ENCODE measurements around the gene AGRN. TPM values are rescaled to one million over a fixed set of nuclear protein-coding genes. Genes with fewer than 3 reads are reported as not detected.
"Not testable (repeated sequence)": the region's sequence is repeated elsewhere in the genome, so short reads cannot be mapped to it uniquely, and the experiment has no call there.

The AGRN gene
- polyA plus RNA-seq, 2 donors: 17.0 to 40.6 TPM

GRCh38 chr1:1024771-1025699 lies 5.1 kb downstream of the AGRN start:
- peak overlapping the region; percentile 2 to 17 for H3K4me3 ChIP-seq (ENCODE audit: low read depth in 1 of 2, low read length in 2 of 2)
- H3K27ac ChIP-seq (ENCODE audit: low read depth in 2 of 2, low read length in 1 of 2): peak overlapping the region in 1 of 2 donors; percentile 65
- H3K9me3 ChIP-seq (ENCODE audit: control insufficient read depth in 2 of 2, insufficient read depth in 1 of 2, low read depth in 1 of 2, low read length in 1 of 2): no peaks in the 10 kb centered on the region
- H3K4me1 ChIP-seq (ENCODE audit: control insufficient read depth in 2 of 2, insufficient read depth in 2 of 2, low read length in 1 of 2): peaks cover 9 to 22% of the 10 kb centered on the region in 2 donors
- H3K27me3 ChIP-seq (ENCODE audit: control insufficient read depth in 1 of 2, insufficient read depth in 2 of 2, low read length in 2 of 2): no peaks in the 10 kb centered on the region
- WGBS, 2 donors: 33 to 48% methylated on average over 27 to 31 of the region's 31 CpGs
- peaks cover 0 to 3% of the 10 kb centered on the region in 2 donors for H3K36me3 ChIP-seq (ENCODE audit: control insufficient read depth in 2 of 2, insufficient read depth in 2 of 2, low read length in 1 of 2)

GRCh38 chr1:1025730-1026129 lies 5.8 kb downstream of the AGRN start:
- WGBS, 2 donors: 47 to 62% methylated on average over 10 of the region's 10 CpGs
- Histone ChIP-seq H3K4me1 (ENCODE audit: control insufficient read depth in 2 of 2, insufficient read depth in 2 of 2, low read length in 1 of 2) (peaks cover 7 to 22% of the 10 kb centered on the region in 2 donors), H3K27me3 (ENCODE audit: control insufficient read depth in 1 of 2, insufficient read depth in 2 of 2, low read length in 2 of 2) (no peaks in the 10 kb centered on the region), H3K36me3 (ENCODE audit: control insufficient read depth in 2 of 2, insufficient read depth in 2 of 2, low read length in 1 of 2) (peaks cover 0 to 3% of the 10 kb centered on the region in 2 donors), H3K9me3 (ENCODE audit: control insufficient read depth in 2 of 2, insufficient read depth in 1 of 2, low read depth in 1 of 2, low read length in 1 of 2) (no peaks in the 10 kb centered on the region), H3K4me3 (ENCODE audit: low read depth in 1 of 2, low read length in 2 of 2) (no peak overlapping the region), H3K27ac (ENCODE audit: low read depth in 2 of 2, low read length in 1 of 2) (no peak overlapping the region)

GRCh38 chr1:1026599-1027413 lies 6.9 kb downstream of the AGRN start:
- no peaks in the 10 kb centered on the region for H3K9me3 ChIP-seq (ENCODE audit: control insufficient read depth in 2 of 2, insufficient read depth in 1 of 2, low read depth in 1 of 2, low read length in 1 of 2)
- H3K36me3 ChIP-seq (ENCODE audit: control insufficient read depth in 2 of 2, insufficient read depth in 2 of 2, low read length in 1 of 2): peaks cover 0 to 3% of the 10 kb centered on the region in 2 donors
- no peaks in the 10 kb centered on the region for H3K27me3 ChIP-seq (ENCODE audit: control insufficient read depth in 1 of 2, insufficient read depth in 2 of 2, low read length in 2 of 2)
- H3K27ac ChIP-seq (ENCODE audit: low read depth in 2 of 2, low read length in 1 of 2): no peak overlapping the region
- H3K4me1 ChIP-seq (ENCODE audit: control insufficient read depth in 2 of 2, insufficient read depth in 2 of 2, low read length in 1 of 2): peaks cover under 1 to 15% of the 10 kb centered on the region in 2 donors
- H3K4me3 ChIP-seq (ENCODE audit: low read depth in 1 of 2, low read length in 2 of 2): no peak overlapping the region
- WGBS, 2 donors: 62 to 64% methylated on average over 21 of the region's 21 CpGs

- H3K27me3 ChIP-seq (ENCODE audit: control insufficient read depth in 1 of 2, insufficient read depth in 2 of 2, low read length in 2 of 2): no peaks in the 10 kb centered on the region
- peaks cover 4 to 14% of the 10 kb centered on the region in 2 donors for H3K4me1 ChIP-seq (ENCODE audit: control insufficient read depth in 2 of 2, insufficient read depth in 2 of 2, low read length in 1 of 2)
- H3K27ac ChIP-seq (ENCODE audit: low read depth in 2 of 2, low read length in 1 of 2): no peak overlapping the region
- H3K9me3 ChIP-seq (ENCODE audit: control insufficient read depth in 2 of 2, insufficient read depth in 1 of 2, low read depth in 1 of 2, low read length in 1 of 2): no peaks in the 10 kb centered on the region
- 72 to 80% methylated on average over 17 of the region's 17 CpGs for WGBS, 2 donors
- peaks cover 0 to 3% of the 10 kb centered on the region in 2 donors for H3K36me3 ChIP-seq (ENCODE audit: control insufficient read depth in 2 of 2, insufficient read depth in 2 of 2, low read length in 1 of 2)
- H3K4me3 ChIP-seq (ENCODE audit: low read depth in 1 of 2, low read length in 2 of 2): no peak overlapping the region
Observed at GRCh38 chr1:1027791-1028190, 7.9 kb downstream of the AGRN start.

- not testable (repeated sequence) for H3K4me3 ChIP-seq (ENCODE audit: low read depth in 1 of 2, low read length in 2 of 2); H3K9me3 ChIP-seq (ENCODE audit: control insufficient read depth in 2 of 2, insufficient read depth in 1 of 2, low read depth in 1 of 2, low read length in 1 of 2); H3K36me3 ChIP-seq (ENCODE audit: control insufficient read depth in 2 of 2, insufficient read depth in 2 of 2, low read length in 1 of 2); H3K27me3 ChIP-seq (ENCODE audit: control insufficient read depth in 1 of 2, insufficient read depth in 2 of 2, low read length in 2 of 2); H3K27ac ChIP-seq (ENCODE audit: low read depth in 2 of 2, low read length in 1 of 2); H3K4me1 ChIP-seq (ENCODE audit: control insufficient read depth in 2 of 2, insufficient read depth in 2 of 2, low read length in 1 of 2)
- WGBS, 2 donors: 71 to 81% methylated on average over 7 of the region's 7 CpGs
Observed at GRCh38 chr1:1030867-1031658, 11.1 kb downstream of the AGRN start.

- no peaks in the 10 kb centered on the region for H3K27me3 ChIP-seq (ENCODE audit: control insufficient read depth in 1 of 2, insufficient read depth in 2 of 2, low read length in 2 of 2)
- H3K4me1 ChIP-seq (ENCODE audit: control insufficient read depth in 2 of 2, insufficient read depth in 2 of 2, low read length in 1 of 2): peaks cover 0 to 6% of the 10 kb centered on the region in 2 donors
- whole genome bisulfite sequencing, 2 donors: 78 to 83% methylated on average over 11 of the region's 11 CpGs
- no peak overlapping the region for H3K4me3 ChIP-seq (ENCODE audit: low read depth in 1 of 2, low read length in 2 of 2)
- peaks cover 0 to 4% of the 10 kb centered on the region in 2 donors for H3K36me3 ChIP-seq (ENCODE audit: control insufficient read depth in 2 of 2, insufficient read depth in 2 of 2, low read length in 1 of 2)
- no peaks in the 10 kb centered on the region for H3K9me3 ChIP-seq (ENCODE audit: control insufficient read depth in 2 of 2, insufficient read depth in 1 of 2, low read depth in 1 of 2, low read length in 1 of 2)
- H3K27ac ChIP-seq (ENCODE audit: low read depth in 2 of 2, low read length in 1 of 2): no peak overlapping the region
Observed at GRCh38 chr1:1031659-1032235, 11.8 kb downstream of the AGRN start.

GRCh38 chr1:1032424-1032823 lies 12.5 kb downstream of the AGRN start:
- Histone ChIP-seq H3K27me3 (ENCODE audit: control insufficient read depth in 1 of 2, insufficient read depth in 2 of 2, low read length in 2 of 2) (no peaks in the 10 kb centered on the region), H3K4me3 (ENCODE audit: low read depth in 1 of 2, low read length in 2 of 2) (no peak overlapping the region), H3K9me3 (ENCODE audit: control insufficient read depth in 2 of 2, insufficient read depth in 1 of 2, low read depth in 1 of 2, low read length in 1 of 2) (no peaks in the 10 kb centered on the region), H3K27ac (ENCODE audit: low read depth in 2 of 2, low read length in 1 of 2) (no peak overlapping the region), H3K36me3 (ENCODE audit: control insufficient read depth in 2 of 2, insufficient read depth in 2 of 2, low read length in 1 of 2) (peaks cover 0 to 4% of the 10 kb centered on the region in 2 donors), H3K4me1 (ENCODE audit: control insufficient read depth in 2 of 2, insufficient read depth in 2 of 2, low read length in 1 of 2) (peaks cover 0 to 6% of the 10 kb centered on the region in 2 donors)
- WGBS, 2 donors: 32 to 50% methylated on average over 16 of the region's 16 CpGs

- Histone ChIP-seq H3K27me3 (ENCODE audit: control insufficient read depth in 1 of 2, insufficient read depth in 2 of 2, low read length in 2 of 2) (no peaks in the 10 kb centered on the region), H3K9me3 (ENCODE audit: control insufficient read depth in 2 of 2, insufficient read depth in 1 of 2, low read depth in 1 of 2, low read length in 1 of 2) (no peaks in the 10 kb centered on the region), H3K4me3 (ENCODE audit: low read depth in 1 of 2, low read length in 2 of 2) (peak overlapping the region; percentile 2 to 46), H3K4me1 (ENCODE audit: control insufficient read depth in 2 of 2, insufficient read depth in 2 of 2, low read length in 1 of 2) (peaks cover 3 to 6% of the 10 kb centered on the region in 2 donors), H3K36me3 (ENCODE audit: control insufficient read depth in 2 of 2, insufficient read depth in 2 of 2, low read length in 1 of 2) (peaks cover 0 to 6% of the 10 kb centered on the region in 2 donors), H3K27ac (ENCODE audit: low read depth in 2 of 2, low read length in 1 of 2) (peak overlapping the region in 1 of 2 donors; percentile 29)
- 7 to 10% methylated on average over 53 to 73 of the region's 73 CpGs for WGBS, 2 donors
Observed at GRCh38 chr1:1033009-1033587, 13.2 kb downstream of the AGRN start.
